Loucy (cell line): ENCODE data around the gene MBD3.

Source experiments
- H2AFZ ChIP-seq: fragments of 200-600 bp; sonication (generic); 2 replicates; pipeline ENCODE4 v1.6.0; 2016; ENCODE audit warnings: antibody characterized with exemption, mild to moderate bottlenecking, low read length, moderate library complexity
- H3F3A ChIP-seq: fragments of 200-600 bp; 2 replicates; pipeline ENCODE4 v1.6.0; 2016; ENCODE audit warnings: antibody characterized with exemption, low read depth, mild to moderate bottlenecking
- H3K27me3 ChIP-seq: fragments of 200-600 bp; sonication (generic); 2 replicates; pipeline ENCODE4 v1.6.1; 2014; ENCODE audit warnings: low read length, mild to moderate bottlenecking; ENCODE audit not compliant: insufficient read depth, poor library complexity, severe bottlenecking
- H3K36me3 ChIP-seq: fragments of 200-600 bp; sonication (generic); 2 replicates; pipeline ENCODE4 v1.6.1; 2016; ENCODE audit warnings: low read length; ENCODE audit not compliant: insufficient read depth
- H3K4me1 ChIP-seq: fragments of 200-600 bp; sonication (generic); 2 replicates; pipeline ENCODE4 v1.5.1; 2014; ENCODE audit warnings: low read length, mild to moderate bottlenecking; ENCODE audit not compliant: insufficient read depth, poor library complexity, severe bottlenecking
- H3K4me2 ChIP-seq: fragments of 200-600 bp; sonication (generic); 2 replicates; pipeline ENCODE4 v1.6.0; 2014; ENCODE audit warnings: antibody characterized with exemption, low read length, low read depth, mild to moderate bottlenecking; ENCODE audit not compliant: poor library complexity, severe bottlenecking
- H3K4me3 ChIP-seq: fragments of 200-600 bp; sonication (generic); 2 replicates; pipeline ENCODE4 v1.5.1; 2014; ENCODE audit warnings: low read length, mild to moderate bottlenecking, mixed read lengths; ENCODE audit not compliant: poor library complexity, severe bottlenecking
- H3K79me2 ChIP-seq: fragments of 200-600 bp; sonication (generic); 2 replicates; pipeline ENCODE4 v1.6.1; 2014; ENCODE audit warnings: low read length; ENCODE audit not compliant: insufficient read depth
- H3K9ac ChIP-seq: fragments of 200-600 bp; sonication (generic); 2 replicates; pipeline ENCODE4 v1.6.0; 2014; ENCODE audit warnings: mild to moderate bottlenecking, low read depth, low read length, moderate library complexity; ENCODE audit not compliant: poor library complexity, severe bottlenecking
- H3K9me2 ChIP-seq: fragments of 200-600 bp; sonication (generic); replicated peaks from 2 replicates; pipeline ENCODE4 v1.6.1; 2016; ENCODE audit warnings: low read depth, low read length, mixed read lengths
- H3K9me3 ChIP-seq: fragments of 200-600 bp; sonication (generic); 2 replicates; pipeline ENCODE4 v1.6.1; 2014; ENCODE audit warnings: mild to moderate bottlenecking, antibody characterized with exemption, low read length, low read depth; ENCODE audit not compliant: insufficient read depth
- H4K20me1 ChIP-seq: fragments of 200-600 bp; sonication (generic); 2 replicates; pipeline ENCODE4 v1.6.0; 2014; ENCODE audit warnings: antibody characterized with exemption, low read length, mild to moderate bottlenecking; ENCODE audit not compliant: insufficient read depth, poor library complexity, severe bottlenecking
- EZH2phosphoT487 ChIP-seq: fragments of 200-600 bp; IDR thresholded peaks from 2 replicates; pipeline ENCODE4 v1.6.1; 2018; ENCODE audit warnings: antibody characterized with exemption, mild to moderate bottlenecking, moderate library complexity, borderline replicate concordance
- TF ChIP-seq, protein P1 (sequence below): fragments of 200-600 bp; sonication (generic); conservative IDR thresholded peaks from 2 replicates; pipeline ENCODE4 v1.5.1; 2014; ENCODE audit warnings: mild to moderate bottlenecking, antibody characterized with exemption, low read length

Gene MBD3

DNA sequence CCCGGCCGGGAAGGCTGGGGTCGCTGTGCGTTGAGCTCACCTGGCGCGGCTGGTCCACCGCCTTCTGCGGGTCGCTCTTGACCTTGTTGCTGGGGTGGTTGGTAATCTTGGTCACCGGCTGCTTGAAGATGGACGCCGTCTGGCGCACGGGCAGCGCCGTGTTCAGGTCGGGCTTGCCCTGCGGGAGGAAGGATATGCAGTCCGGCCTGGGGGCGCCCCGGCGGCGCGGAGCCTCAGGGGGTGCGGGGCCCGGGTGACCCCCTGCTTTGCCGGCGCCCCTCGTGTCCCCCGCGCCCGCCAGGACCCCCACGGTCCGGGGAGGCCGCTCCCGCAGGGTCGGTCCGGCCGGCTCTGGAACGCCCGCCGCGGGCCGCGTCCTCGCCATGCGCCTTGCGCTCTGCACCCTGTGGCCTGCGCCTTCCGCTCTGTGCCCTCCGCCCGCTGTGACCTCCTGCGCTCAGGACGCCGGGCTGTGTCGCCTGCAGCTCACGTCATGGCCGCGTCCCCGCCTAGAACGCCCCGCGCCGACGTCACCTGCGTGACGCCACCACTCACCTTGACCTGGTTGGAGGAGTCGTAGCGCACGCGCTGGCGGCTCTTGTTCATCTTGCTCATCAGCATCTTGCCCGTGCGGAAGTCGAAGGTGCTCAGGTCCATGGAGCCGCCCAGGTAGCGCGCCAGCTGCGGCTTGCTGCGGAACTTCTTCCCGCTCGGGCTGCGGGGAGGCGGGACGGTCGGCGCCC, 8.0 kb downstream of the MBD3 start:
- no peak overlapping the region for H3K9ac ChIP-seq
- peaks cover 18% of the 10 kb centered on the region for H4K20me1 ChIP-seq
- H3K79me2 ChIP-seq, result peaks cover 48% of the 10 kb centered on the region
- H3K36me3 ChIP-seq, result peaks cover 38% of the 10 kb centered on the region; the same call in 1 of the 2 replicates
- H3K4me1 ChIP-seq, result peaks cover 4% of the 10 kb centered on the region
- no peaks in the 10 kb centered on the region for H3K9me3 ChIP-seq
- no peak overlapping the region for H3K4me3 ChIP-seq
- no peaks in the 10 kb centered on the region for H3F3A ChIP-seq
- TF ChIP-seq, protein P1, sequence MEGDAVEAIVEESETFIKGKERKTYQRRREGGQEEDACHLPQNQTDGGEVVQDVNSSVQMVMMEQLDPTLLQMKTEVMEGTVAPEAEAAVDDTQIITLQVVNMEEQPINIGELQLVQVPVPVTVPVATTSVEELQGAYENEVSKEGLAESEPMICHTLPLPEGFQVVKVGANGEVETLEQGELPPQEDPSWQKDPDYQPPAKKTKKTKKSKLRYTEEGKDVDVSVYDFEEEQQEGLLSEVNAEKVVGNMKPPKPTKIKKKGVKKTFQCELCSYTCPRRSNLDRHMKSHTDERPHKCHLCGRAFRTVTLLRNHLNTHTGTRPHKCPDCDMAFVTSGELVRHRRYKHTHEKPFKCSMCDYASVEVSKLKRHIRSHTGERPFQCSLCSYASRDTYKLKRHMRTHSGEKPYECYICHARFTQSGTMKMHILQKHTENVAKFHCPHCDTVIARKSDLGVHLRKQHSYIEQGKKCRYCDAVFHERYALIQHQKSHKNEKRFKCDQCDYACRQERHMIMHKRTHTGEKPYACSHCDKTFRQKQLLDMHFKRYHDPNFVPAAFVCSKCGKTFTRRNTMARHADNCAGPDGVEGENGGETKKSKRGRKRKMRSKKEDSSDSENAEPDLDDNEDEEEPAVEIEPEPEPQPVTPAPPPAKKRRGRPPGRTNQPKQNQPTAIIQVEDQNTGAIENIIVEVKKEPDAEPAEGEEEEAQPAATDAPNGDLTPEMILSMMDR, result no peak
- TF ChIP-seq EZH2phosphoT487, result no peak
- H3K4me2 ChIP-seq, result no peak overlapping the region
- no peaks in the 10 kb centered on the region for H3K9me2 ChIP-seq
- H3K27me3 ChIP-seq, result no peaks in the 10 kb centered on the region
- no peak overlapping the region for H2AFZ ChIP-seq

DNA sequence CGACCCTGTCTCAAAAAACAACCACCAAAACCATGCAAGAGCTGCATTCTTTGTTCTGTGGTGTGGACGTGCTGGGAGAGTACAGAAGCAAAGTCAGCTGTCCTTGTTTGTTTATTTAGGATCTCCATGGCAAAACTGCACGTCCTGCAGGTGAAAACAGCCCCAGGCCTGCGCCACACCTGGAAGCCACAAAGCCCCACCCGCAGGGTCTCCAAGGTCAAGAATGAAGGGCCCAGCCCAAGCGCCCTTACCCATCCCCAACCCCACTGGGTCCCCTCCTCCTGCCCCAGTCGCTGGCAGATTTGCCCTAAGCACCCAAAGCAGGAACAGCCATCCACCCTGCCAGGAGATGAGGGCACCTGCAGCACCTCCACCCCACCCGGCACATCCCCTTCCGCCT, 10.5 kb downstream of the MBD3 start:
- no peak overlapping the region for H3K4me2 ChIP-seq
- H2AFZ ChIP-seq, result no peak overlapping the region
- H4K20me1 ChIP-seq, result peaks cover 6% of the 10 kb centered on the region
- no peak overlapping the region for H3K9ac ChIP-seq
- H3K9me2 ChIP-seq, result no peaks in the 10 kb centered on the region
- no peak overlapping the region for H3K4me3 ChIP-seq
- H3K4me1 ChIP-seq, result no peaks in the 10 kb centered on the region
- TF ChIP-seq, protein P1, result no peak
- TF ChIP-seq EZH2phosphoT487, result no peak
- H3F3A ChIP-seq, result no peaks in the 10 kb centered on the region
- H3K27me3 ChIP-seq, result no peaks in the 10 kb centered on the region
- H3K9me3 ChIP-seq, result no peaks in the 10 kb centered on the region
- H3K36me3 ChIP-seq, result peaks cover 56% of the 10 kb centered on the region; the same call in 1 of the 2 replicates
- peaks cover 24% of the 10 kb centered on the region for H3K79me2 ChIP-seq

DNA sequence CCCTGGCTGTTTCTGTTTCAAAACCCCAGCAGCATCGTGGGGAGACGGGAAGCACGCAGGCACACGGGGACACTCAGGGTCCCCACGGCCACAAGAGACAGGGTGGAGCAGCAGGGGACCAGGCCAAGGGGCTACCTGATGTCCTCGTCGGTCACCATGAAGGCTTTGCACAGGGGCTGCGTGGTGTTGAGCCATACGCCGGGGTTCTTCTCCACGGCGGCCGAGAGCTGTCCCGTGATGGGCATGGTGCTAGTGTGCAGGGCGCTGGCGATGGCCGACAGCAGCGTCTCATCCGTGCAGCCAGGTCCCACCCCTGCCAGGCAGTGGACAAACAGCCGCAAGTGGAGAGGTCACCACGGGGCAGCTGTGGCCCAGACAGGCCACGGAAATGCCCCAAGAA, 11.7 kb downstream of the MBD3 start:
- Histone ChIP-seq H3K9ac (no peak overlapping the region), H3K79me2 (peaks cover 15% of the 10 kb centered on the region), H3K27me3 (no peaks in the 10 kb centered on the region), H3F3A (no peaks in the 10 kb centered on the region), H2AFZ (no peak overlapping the region), H3K9me3 (no peaks in the 10 kb centered on the region), H3K4me2 (no peak overlapping the region), H3K4me3 (no peak overlapping the region), H3K4me1 (no peaks in the 10 kb centered on the region), H4K20me1 (peaks cover 3% of the 10 kb centered on the region), H3K9me2 (no peaks in the 10 kb centered on the region), H3K36me3 (peaks cover 63% of the 10 kb centered on the region; the same call in 1 of the 2 replicates)
- no peak for TF ChIP-seq EZH2phosphoT487
- TF ChIP-seq, protein P1, result no peak
